Islet precursor cell (in vitro differentiated cells): ENCODE data around the gene PTPN22.
"Not testable (repeated sequence)": the region's sequence is repeated elsewhere in the genome, so short reads cannot be mapped to it uniquely, and the experiment has no call there.

Source experiments
- DNase-seq: peaks from one replicate; pipeline ENCODE4 v3.0.0-alpha.2; 2018

Gene PTPN22

GRCh38 chr1:113886417-113887401, 15.2 kb upstream of the PTPN22 start:
- no peak for DNase-seq

- DNase-seq, result no peak
These were observed 10.1 kb upstream of the PTPN22 start for GRCh38 chr1:113881661-113882060.

GRCh38 chr1:113879739-113880038, 8.2 kb upstream of the PTPN22 start:
- no peak for DNase-seq

GRCh38 chr1:113876176-113876575, 4.7 kb upstream of the PTPN22 start:
- no peak for DNase-seq

- no peak for DNase-seq
These were observed 4.2 kb upstream of the PTPN22 start for GRCh38 chr1:113875714-113876113.

- no peak for DNase-seq
These were observed 2.7 kb upstream of the PTPN22 start for GRCh38 chr1:113874012-113874879.

- DNase-seq, result no peak
These were observed 865 bp upstream of the PTPN22 start for GRCh38 chr1:113872219-113872935.

- DNase-seq, result no peak
These were observed 734 bp downstream of the PTPN22 start for GRCh38 chr1:113870778-113871177.

GRCh38 chr1:113868387-113869083, 3.0 kb downstream of the PTPN22 start:
- no peak for DNase-seq

GRCh38 chr1:113861641-113862040, 9.9 kb downstream of the PTPN22 start:
- no peak for DNase-seq

GRCh38 chr1:113860891-113861290, 10.6 kb downstream of the PTPN22 start:
- no peak for DNase-seq

- DNase-seq, result no peak
These were observed 11.9 kb downstream of the PTPN22 start for GRCh38 chr1:113859478-113860175.

- no peak for DNase-seq
These were observed 12.5 kb downstream of the PTPN22 start for GRCh38 chr1:113858982-113859381.

GRCh38 chr1:113858418-113858817, 13.1 kb downstream of the PTPN22 start:
- DNase-seq, result no peak

GRCh38 chr1:113857776-113858175, 13.7 kb downstream of the PTPN22 start:
- DNase-seq, result no peak

GRCh38 chr1:113856401-113856790, 15.1 kb downstream of the PTPN22 start:
- DNase-seq, result no peak

- no peak for DNase-seq
These were observed 15.7 kb downstream of the PTPN22 start for GRCh38 chr1:113855630-113856400.

GRCh38 chr1:113854234-113854633, 17.3 kb downstream of the PTPN22 start:
- no peak for DNase-seq

GRCh38 chr1:113852694-113853093, 18.8 kb downstream of the PTPN22 start:
- not testable (repeated sequence) for DNase-seq

GRCh38 chr1:113850127-113850796, 21.2 kb downstream of the PTPN22 start:
- DNase-seq, result no peak

GRCh38 chr1:113849072-113849471, 22.4 kb downstream of the PTPN22 start:
- no peak for DNase-seq
